GM12873 (cell line): ENCODE measurements around the gene SCGB1D4.

Source experiments
- TF ChIP-seq, protein P1 (sequence below): IDR thresholded peaks from 2 replicates; pipeline ENCODE4 v1.5.1; 2012; ENCODE audit warnings: low read depth, mild to moderate bottlenecking, moderate library complexity, low read length, control low read depth; ENCODE audit not compliant: insufficient read depth; ENCODE audit errors: missing control alignments

Gene SCGB1D4

GRCh38 chr11:62280452-62280851, 18.4 kb downstream of the SCGB1D4 start:
- TF ChIP-seq, protein P1, sequence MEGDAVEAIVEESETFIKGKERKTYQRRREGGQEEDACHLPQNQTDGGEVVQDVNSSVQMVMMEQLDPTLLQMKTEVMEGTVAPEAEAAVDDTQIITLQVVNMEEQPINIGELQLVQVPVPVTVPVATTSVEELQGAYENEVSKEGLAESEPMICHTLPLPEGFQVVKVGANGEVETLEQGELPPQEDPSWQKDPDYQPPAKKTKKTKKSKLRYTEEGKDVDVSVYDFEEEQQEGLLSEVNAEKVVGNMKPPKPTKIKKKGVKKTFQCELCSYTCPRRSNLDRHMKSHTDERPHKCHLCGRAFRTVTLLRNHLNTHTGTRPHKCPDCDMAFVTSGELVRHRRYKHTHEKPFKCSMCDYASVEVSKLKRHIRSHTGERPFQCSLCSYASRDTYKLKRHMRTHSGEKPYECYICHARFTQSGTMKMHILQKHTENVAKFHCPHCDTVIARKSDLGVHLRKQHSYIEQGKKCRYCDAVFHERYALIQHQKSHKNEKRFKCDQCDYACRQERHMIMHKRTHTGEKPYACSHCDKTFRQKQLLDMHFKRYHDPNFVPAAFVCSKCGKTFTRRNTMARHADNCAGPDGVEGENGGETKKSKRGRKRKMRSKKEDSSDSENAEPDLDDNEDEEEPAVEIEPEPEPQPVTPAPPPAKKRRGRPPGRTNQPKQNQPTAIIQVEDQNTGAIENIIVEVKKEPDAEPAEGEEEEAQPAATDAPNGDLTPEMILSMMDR: no peak

GRCh38 chr11:62273789-62274275, 25.0 kb downstream of the SCGB1D4 start:
- TF ChIP-seq, protein P1: no peak

DNA sequence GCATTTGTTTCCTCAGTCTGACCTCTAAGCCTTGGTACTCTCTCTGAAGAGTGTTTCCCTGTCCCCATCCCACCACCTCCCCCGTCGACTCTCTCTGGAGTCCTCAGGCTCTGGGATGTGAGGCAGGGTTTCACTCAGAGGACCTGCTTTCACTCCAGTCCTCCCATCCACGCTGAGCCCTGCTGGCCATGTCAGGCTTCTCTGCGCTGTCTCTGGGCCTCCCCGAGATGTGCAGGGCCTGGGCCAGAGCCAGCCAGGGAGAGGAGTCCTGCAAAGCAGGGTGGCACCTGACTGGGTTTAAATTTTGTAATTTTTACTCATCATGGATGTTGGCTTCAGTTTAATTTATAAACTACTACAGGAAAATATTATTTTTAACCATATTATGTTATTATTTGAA, 25.6 kb downstream of the SCGB1D4 start:
- TF ChIP-seq, protein P1: no peak

GRCh38 chr11:62269654-62270278, 29.1 kb downstream of the SCGB1D4 start, which contains the start of gene SCGB2A2:
TSS of gene SCGB2A2 (plus strand) at chr11:62270158. CDS start at chr11:62270217, 59 bp downstream.
- TF ChIP-seq, protein P1: peak; percentile 46

GRCh38 chr11:62267576-62267975, 31.3 kb downstream of the SCGB1D4 start:
- TF ChIP-seq, protein P1: no peak

GRCh38 chr11:62267050-62267449, 31.8 kb downstream of the SCGB1D4 start:
- TF ChIP-seq, protein P1: no peak

- TF ChIP-seq, protein P1: no peak
These were observed 32.3 kb downstream of the SCGB1D4 start for GRCh38 chr11:62266558-62266957.
